A673 (cell line): Measurements from ENCODE around the gene TUBB3. TPM values are rescaled to one million over a fixed set of nuclear protein-coding genes. Genes with fewer than 3 reads are reported as not detected.

Experiments used
- BruUV-seq: library from RNA; stranded (reverse); fragments of 400-500 nt; replicated peaks from 2 replicates; lab custom pipeline; 2021; lab: Mats Ljungman, UMichigan
- CTCF ChIA-PET: fragments of 300-600 bp; sonication (Branson Sonifier 250); formaldehyde crosslinking; loops from one replicate; lab custom pipeline; 2022; ENCODE audit warnings: antibody characterized with exemption; lab: Charles Lee
- POLR2A ChIA-PET: fragments of 300-600 bp; sonication (Branson Sonifier 250); formaldehyde crosslinking; loops from one replicate; lab custom pipeline; 2022; ENCODE audit warnings: antibody characterized with exemption; ENCODE audit not compliant: low non-redundant PET; lab: Charles Lee
- DNase-seq: peaks from one replicate; pipeline ENCODE4 v3.0.0-alpha.2; 2015; ENCODE audit warnings: low spot score
- H3K27ac ChIP-seq: fragments of 200-600 bp; sonication (generic); 2 replicates; pipeline ENCODE4 v1.5.1; 2016; ENCODE audit warnings: mixed run types, low read depth, mild to moderate bottlenecking, mixed read lengths, antibody characterized with exemption, low read length; ENCODE audit not compliant: poor library complexity, severe bottlenecking
- H3K27me3 ChIP-seq: fragments of 200-600 bp; sonication (generic); replicated peaks from 2 replicates; pipeline ENCODE4 v1.6.1; 2017; ENCODE audit warnings: mixed run types, low read depth, mild to moderate bottlenecking, mixed read lengths, antibody characterized with exemption, low read length; ENCODE audit not compliant: insufficient read depth, poor library complexity
- H3K36me3 ChIP-seq: fragments of 200-600 bp; sonication (generic); 2 replicates; pipeline ENCODE4 v1.6.1; 2016; ENCODE audit warnings: mixed run types, mild to moderate bottlenecking, mixed read lengths, antibody characterized with exemption, low read length; ENCODE audit not compliant: insufficient read depth, poor library complexity, severe bottlenecking
- H3K4me1 ChIP-seq: fragments of 200-600 bp; sonication (generic); 2 replicates; pipeline ENCODE4 v1.6.1; 2017; ENCODE audit warnings: mixed run types, mild to moderate bottlenecking, mixed read lengths, antibody characterized with exemption, low read length; ENCODE audit not compliant: insufficient read depth, poor library complexity, severe bottlenecking
- H3K4me3 ChIP-seq: fragments of 200-600 bp; sonication (generic); 2 replicates; pipeline ENCODE4 v1.5.1; 2016; ENCODE audit warnings: low read depth, mixed run types, mild to moderate bottlenecking, mixed read lengths, low read length; ENCODE audit not compliant: poor library complexity, severe bottlenecking
- H3K9me3 ChIP-seq: fragments of 200-600 bp; sonication (generic); 2 replicates; pipeline ENCODE4 v1.6.1; 2016; ENCODE audit warnings: mixed run types, low read depth, mild to moderate bottlenecking, mixed read lengths, antibody characterized with exemption, low read length; ENCODE audit not compliant: poor library complexity, severe bottlenecking
- EZH2 ChIP-seq: fragments of 200-600 bp; sonication (generic); IDR thresholded peaks from 2 replicates; pipeline ENCODE4 v1.6.1; 2017; ENCODE audit warnings: borderline replicate concordance, low read depth, mild to moderate bottlenecking, mixed read lengths, antibody characterized with exemption, low read length; ENCODE audit not compliant: poor library complexity, severe bottlenecking
- intact Hi-C: fragments of 100-400 bp; cut with micrococcal nuclease; formaldehyde crosslinking; loops from one replicate; pipeline ENCODE4 v1.10.0; 2022; ENCODE audit not compliant: unreplicated experiment
- total RNA-seq: library from RNA; stranded (reverse); gene quantifications from 2 replicates; pipeline ENCODE4 v1.2.3, GENCODE V29; 2021
- TF ChIP-seq, protein P1 (sequence below): fragments of 300-800, 200-600 bp; sonication (generic); conservative IDR thresholded peaks from 2 replicates; pipeline ENCODE4 v1.5.1; 2017; ENCODE audit warnings: low read depth, mild to moderate bottlenecking, antibody characterized with exemption, low read length, moderate library complexity, mixed read lengths

Gene TUBB3
- total RNA-seq, 1 experiment from 2014 or later = 297 TPM

DNA sequence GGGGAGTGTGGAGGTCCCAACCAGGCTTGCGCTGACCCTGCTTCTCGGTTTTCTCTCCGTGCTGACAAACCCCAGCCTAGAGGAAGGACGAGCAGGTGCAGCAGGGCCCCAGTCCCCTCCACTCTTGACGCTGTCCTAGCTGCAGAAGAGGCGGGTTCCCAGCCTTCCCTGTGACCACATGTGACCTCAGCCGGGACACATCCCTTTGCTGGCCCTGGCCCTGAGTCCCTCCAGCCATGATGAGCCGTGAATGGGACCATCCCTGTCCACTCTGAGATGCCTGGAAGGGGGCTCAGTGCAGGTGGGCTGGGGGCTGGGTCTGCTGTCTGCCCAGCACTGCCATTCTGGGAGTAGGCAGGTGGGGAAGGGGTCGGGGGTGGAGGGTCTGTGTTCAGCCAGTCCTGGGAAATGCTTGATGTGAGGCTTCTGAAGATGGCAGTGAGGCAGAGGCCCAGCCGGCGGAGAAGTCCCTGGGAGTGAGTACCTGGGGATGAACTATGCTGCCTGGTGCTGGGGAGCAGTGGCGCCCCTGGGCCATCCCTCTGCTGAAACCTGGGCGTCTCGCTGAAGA, 1.9 kb upstream of the TUBB3 start:
- TF ChIP-seq EZH2 = no peak
- TF ChIP-seq, protein P1, sequence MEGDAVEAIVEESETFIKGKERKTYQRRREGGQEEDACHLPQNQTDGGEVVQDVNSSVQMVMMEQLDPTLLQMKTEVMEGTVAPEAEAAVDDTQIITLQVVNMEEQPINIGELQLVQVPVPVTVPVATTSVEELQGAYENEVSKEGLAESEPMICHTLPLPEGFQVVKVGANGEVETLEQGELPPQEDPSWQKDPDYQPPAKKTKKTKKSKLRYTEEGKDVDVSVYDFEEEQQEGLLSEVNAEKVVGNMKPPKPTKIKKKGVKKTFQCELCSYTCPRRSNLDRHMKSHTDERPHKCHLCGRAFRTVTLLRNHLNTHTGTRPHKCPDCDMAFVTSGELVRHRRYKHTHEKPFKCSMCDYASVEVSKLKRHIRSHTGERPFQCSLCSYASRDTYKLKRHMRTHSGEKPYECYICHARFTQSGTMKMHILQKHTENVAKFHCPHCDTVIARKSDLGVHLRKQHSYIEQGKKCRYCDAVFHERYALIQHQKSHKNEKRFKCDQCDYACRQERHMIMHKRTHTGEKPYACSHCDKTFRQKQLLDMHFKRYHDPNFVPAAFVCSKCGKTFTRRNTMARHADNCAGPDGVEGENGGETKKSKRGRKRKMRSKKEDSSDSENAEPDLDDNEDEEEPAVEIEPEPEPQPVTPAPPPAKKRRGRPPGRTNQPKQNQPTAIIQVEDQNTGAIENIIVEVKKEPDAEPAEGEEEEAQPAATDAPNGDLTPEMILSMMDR = no peak
- CTCF ChIA-PET = no interaction called here
- Histone ChIP-seq H3K27me3 (no peaks in the 10 kb centered on the region), H3K9me3 (no peaks in the 10 kb centered on the region), H3K36me3 (no peaks in the 10 kb centered on the region), H3K4me1 (peaks cover 53% of the 10 kb centered on the region), H3K4me3 (peak overlapping the region; percentile 95), H3K27ac (no peak overlapping the region)
- no peak for DNase-seq
- POLR2A ChIA-PET = interaction anchor here (0.6 kb wide), 1 partner anchor 146 kb away, joined by 4 read pairs; no protein-coding TSS in a partner anchor
- intact Hi-C loops = loop anchor here (10.0 kb wide), 1 partner anchor 104 kb away; no protein-coding TSS in a partner anchor
- BruUV-seq = no TSS peak

DNA sequence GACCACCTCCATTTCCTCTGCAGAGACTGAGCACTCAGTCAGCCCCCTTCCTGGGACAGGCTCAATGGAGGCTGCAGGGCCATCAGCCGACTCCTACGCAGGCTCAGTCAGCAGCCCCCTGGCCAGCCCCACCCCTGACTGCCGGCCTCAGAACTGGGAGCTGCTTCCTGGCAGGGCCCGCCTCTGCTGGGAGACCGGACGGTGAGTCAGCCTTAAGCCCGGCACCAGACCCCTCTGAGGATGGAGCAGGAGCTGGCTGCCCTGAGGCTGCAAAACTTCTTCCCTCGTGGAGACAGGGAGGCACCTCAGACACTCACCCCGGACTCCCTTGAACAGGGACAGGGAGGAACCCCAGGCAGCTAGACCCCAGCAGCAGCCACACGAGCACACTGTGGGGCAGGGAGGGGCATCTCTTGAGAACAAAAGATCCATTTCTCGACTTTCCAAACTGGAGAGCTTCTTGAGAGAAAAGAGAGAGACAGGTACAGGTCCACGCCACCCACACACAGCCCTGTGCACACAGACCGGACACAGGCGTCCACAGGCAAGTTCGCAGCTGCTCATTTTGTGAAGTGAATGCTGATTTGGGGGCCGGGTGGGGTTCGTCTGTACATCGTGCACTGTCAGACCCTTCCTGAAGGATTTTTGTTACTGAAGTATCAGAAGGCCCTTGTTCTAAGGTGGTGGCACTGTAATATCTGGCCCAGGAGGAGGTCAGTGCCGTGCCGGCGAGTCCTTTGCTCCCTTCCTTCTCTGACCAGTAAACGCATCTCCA, 1.3 kb upstream of the TUBB3 start:
- ChIA-PET POLR2A (no interaction called here), CTCF (no interaction called here)
- intact Hi-C loops = loop anchor here (10.0 kb wide), 1 partner anchor 103 kb away; no protein-coding TSS in a partner anchor
- Histone ChIP-seq H3K27me3 (no peaks in the 10 kb centered on the region), H3K36me3 (no peaks in the 10 kb centered on the region), H3K4me3 (peak overlapping the region; percentile 95), H3K27ac (peak overlapping the region; percentile 78), H3K4me1 (peaks cover 58% of the 10 kb centered on the region), H3K9me3 (no peaks in the 10 kb centered on the region)
- BruUV-seq = TSS peak; percentile 70
- DNase-seq = peak; percentile 82
- TF ChIP-seq, protein P1 = no peak
- no peak for TF ChIP-seq EZH2

GRCh38 chr16:89922477-89922883, 662 bp upstream of the TUBB3 start:
- intact Hi-C loops = loop anchor here (10.0 kb wide), 1 partner anchor 102 kb away; no protein-coding TSS in a partner anchor
- peaks cover 54% of the 10 kb centered on the region for H3K4me1 ChIP-seq
- no peaks in the 10 kb centered on the region for H3K36me3 ChIP-seq
- ChIA-PET POLR2A (interaction anchor here (0.6 kb wide), 1 partner anchor 461 kb away, joined by 3 read pairs; no protein-coding TSS in a partner anchor), CTCF (interaction anchor here (0.9 kb wide), 1 partner anchor 12 kb away, joined by 3 read pairs; no protein-coding TSS in a partner anchor)
- no TSS peak for BruUV-seq
- TF ChIP-seq, protein P1 = no peak
- TF ChIP-seq EZH2 = no peak
- no peaks in the 10 kb centered on the region for H3K27me3 ChIP-seq
- peak overlapping the region; percentile 95 for H3K4me3 ChIP-seq
- no peaks in the 10 kb centered on the region for H3K9me3 ChIP-seq
- H3K27ac ChIP-seq = peak overlapping the region; percentile 78
- DNase-seq = peak; percentile 81
